ENCODE data around the gene HAUS3. TPM values are rescaled to one million over a fixed set of nuclear protein-coding genes. Genes with fewer than 3 reads are reported as not detected.

The HAUS3 gene
- total RNA-seq, 2 experiments from 2014 or later: 143 to 148 TPM

DNA sequence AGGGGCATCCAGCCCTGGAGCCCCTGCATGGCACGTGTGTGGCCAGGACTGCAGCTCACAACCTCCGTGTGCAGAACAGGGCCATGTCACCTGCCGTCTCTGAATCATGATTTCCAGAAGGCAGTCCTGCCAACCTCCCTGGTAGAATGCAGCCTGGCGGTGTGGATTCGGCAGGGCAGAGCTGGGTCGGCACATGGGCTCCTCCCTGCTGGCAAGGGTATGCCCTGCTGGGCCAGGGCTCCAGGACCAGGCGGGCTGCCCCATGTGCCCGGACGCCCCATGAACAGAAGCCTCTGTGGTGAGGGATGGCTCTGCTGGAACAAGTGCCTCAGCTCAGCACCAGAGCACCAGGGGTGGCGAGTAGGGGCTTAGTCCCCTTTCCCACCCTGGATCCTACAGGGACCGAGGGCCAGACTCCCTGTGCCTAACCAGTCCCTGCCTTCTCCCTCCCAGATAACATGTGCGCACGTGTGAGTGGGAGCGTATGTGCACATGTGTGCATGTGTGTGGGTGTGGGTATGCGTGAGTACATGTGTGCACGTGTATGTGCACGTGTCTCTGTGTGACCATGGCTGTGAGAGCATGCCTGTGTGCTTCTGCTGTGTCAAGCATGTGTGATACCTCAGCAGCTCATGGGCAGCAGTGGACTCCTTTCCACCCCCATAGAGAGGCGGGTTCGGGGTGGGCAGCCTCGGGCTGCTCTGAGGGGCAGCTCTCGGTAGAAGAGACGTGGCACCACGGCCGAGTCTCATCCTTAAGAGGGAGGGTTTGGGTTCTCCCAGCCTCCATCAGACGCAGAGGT is 30.3 kb upstream of the HAUS3 start:
- H3K9me3 ChIP-seq (ENCODE audit: control insufficient read depth in 1 of 2, insufficient read depth in 1 of 2, low read length in 2 of 2): no peaks in the 10 kb centered on the region
- no peak overlapping the region for H3K27ac Mint-ChIP-seq
- DNase-seq: no peak
- H3K27me3 Mint-ChIP-seq: no peaks in the 10 kb centered on the region
- no peaks in the 10 kb centered on the region for H3K4me1 ChIP-seq (ENCODE audit: insufficient read depth, low read length)
- no peak for ATAC-seq (ENCODE audit: poor library complexity)
- H3K36me3 Mint-ChIP-seq (ENCODE audit: low read depth): peaks cover 4% of the 10 kb centered on the region
- H3K4me3 ChIP-seq (ENCODE audit: low read length): no peak overlapping the region
- ChIA-PET CTCF (no interaction called here), POLR2A (no interaction called here)
- H3K4me1 Mint-ChIP-seq (ENCODE audit: low read depth): no peaks in the 10 kb centered on the region
- TF ChIP-seq CTCF (IDR thresholded peaks at IDR 0.05): no peak
- intact Hi-C loops (cut with DNase I, micrococcal nuclease): no loop called here
- H3K9me3 Mint-ChIP-seq: no peaks in the 10 kb centered on the region
- no peaks in the 10 kb centered on the region for H3K27me3 ChIP-seq (ENCODE audit: control insufficient read depth in 1 of 2, insufficient read depth in 2 of 2, low read length in 2 of 2)
- H3K36me3 ChIP-seq (ENCODE audit: insufficient read depth, low read length): peaks cover 2% of the 10 kb centered on the region
- H3K27ac ChIP-seq (ENCODE audit: low read depth in 1 of 2, low read length in 2 of 2): no peak overlapping the region
- no peak overlapping the region for H3K4me3 Mint-ChIP-seq

- Histone ChIP-seq H3K27me3 (ENCODE audit: control insufficient read depth in 1 of 2, insufficient read depth in 2 of 2, low read length in 2 of 2) (no peaks in the 10 kb centered on the region), H3K27ac (ENCODE audit: low read depth in 1 of 2, low read length in 2 of 2) (no peak overlapping the region), H3K4me1 (ENCODE audit: insufficient read depth, low read length) (no peaks in the 10 kb centered on the region), H3K4me3 (ENCODE audit: low read length) (no peak overlapping the region), H3K36me3 (ENCODE audit: insufficient read depth, low read length) (peaks cover 2% of the 10 kb centered on the region), H3K9me3 (ENCODE audit: control insufficient read depth in 1 of 2, insufficient read depth in 1 of 2, low read length in 2 of 2) (no peaks in the 10 kb centered on the region)
- DNase-seq: no peak
- no peak for TF ChIP-seq CTCF (IDR thresholded peaks at IDR 0.05)
- Mint-ChIP-seq H3K27me3 (no peaks in the 10 kb centered on the region), H3K4me3 (no peak overlapping the region), H3K27ac (no peak overlapping the region), H3K36me3 (ENCODE audit: low read depth) (peaks cover 4% of the 10 kb centered on the region), H3K9me3 (no peaks in the 10 kb centered on the region), H3K4me1 (ENCODE audit: low read depth) (no peaks in the 10 kb centered on the region)
- ChIA-PET CTCF (no interaction called here), POLR2A (no interaction called here)
- no peak for ATAC-seq (ENCODE audit: poor library complexity)
- intact Hi-C loops (cut with DNase I, micrococcal nuclease): no loop called here
These were observed 29.5 kb upstream of the HAUS3 start for GRCh38 chr4:2271279-2272025.

- ATAC-seq (ENCODE audit: poor library complexity) (no peak), DNase-seq (no peak)
- Histone ChIP-seq H3K27ac (ENCODE audit: low read depth in 1 of 2, low read length in 2 of 2) (no peak overlapping the region), H3K9me3 (ENCODE audit: control insufficient read depth in 1 of 2, insufficient read depth in 1 of 2, low read length in 2 of 2) (no peaks in the 10 kb centered on the region), H3K36me3 (ENCODE audit: insufficient read depth, low read length) (peaks cover 2% of the 10 kb centered on the region), H3K27me3 (ENCODE audit: control insufficient read depth in 1 of 2, insufficient read depth in 2 of 2, low read length in 2 of 2) (no peaks in the 10 kb centered on the region), H3K4me1 (ENCODE audit: insufficient read depth, low read length) (no peaks in the 10 kb centered on the region), H3K4me3 (ENCODE audit: low read length) (no peak overlapping the region)
- Mint-ChIP-seq H3K27ac (no peak overlapping the region), H3K27me3 (no peaks in the 10 kb centered on the region), H3K36me3 (ENCODE audit: low read depth) (peaks cover 4% of the 10 kb centered on the region), H3K4me1 (ENCODE audit: low read depth) (no peaks in the 10 kb centered on the region), H3K9me3 (no peaks in the 10 kb centered on the region), H3K4me3 (no peak overlapping the region)
- ChIA-PET CTCF (no interaction called here), POLR2A (no interaction called here)
- intact Hi-C loops (cut with DNase I, micrococcal nuclease): no loop called here
- no peak for TF ChIP-seq CTCF (IDR thresholded peaks at IDR 0.05)
These were observed 28.6 kb upstream of the HAUS3 start for GRCh38 chr4:2270341-2271165.

Data from CD4-positive, alpha-beta T cell (primary cell).